ENCODE results near the gene CAPN5.
"Not testable (repeated sequence)": the region's sequence is repeated elsewhere in the genome, so short reads cannot be mapped to it uniquely, and the experiment has no call there.

CAPN5 gene

DNA sequence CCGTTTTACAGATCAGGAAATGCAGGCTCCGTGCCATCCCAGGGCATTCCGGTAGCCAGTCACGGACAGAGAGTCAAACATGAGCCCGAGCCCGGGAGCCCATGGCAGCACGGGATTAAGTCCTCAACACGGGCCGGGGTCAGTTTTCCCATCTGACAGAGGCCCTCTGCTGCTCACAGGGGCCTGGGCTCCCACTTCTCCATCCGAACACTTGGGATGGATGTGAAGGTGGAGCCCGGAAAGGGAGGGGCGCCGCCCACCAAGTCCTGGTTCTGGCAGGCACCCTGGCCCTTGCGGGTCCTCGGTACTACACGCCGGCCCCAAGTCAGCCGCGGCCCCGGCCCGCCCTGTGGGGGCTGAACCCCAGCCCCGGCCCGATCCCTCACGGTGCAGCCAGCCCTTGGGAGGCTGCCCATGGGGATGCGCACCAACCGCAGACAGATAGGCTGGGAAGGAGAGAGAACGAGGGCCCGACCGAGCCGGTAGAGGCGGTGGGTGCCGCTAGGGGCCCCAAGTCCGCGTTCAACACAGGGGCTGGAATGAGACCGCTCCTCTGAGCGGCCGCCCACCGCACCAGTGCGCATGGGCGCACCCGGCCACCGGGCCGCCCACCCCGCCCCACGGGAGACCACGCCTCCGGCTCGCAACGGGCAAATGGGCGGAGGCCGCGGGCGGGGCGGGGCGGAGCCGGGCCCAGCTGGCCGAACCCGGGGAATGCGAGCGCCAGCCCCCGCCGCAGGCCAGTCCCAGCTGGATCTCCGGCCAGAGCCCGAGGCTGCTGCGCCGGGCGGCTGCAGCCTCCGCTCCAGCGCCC, at the start of gene CAPN5:
Gene CAPN5, plus strand, starts transcription at position 743 of the 814 bp plus-strand sequence. CDS start 17,916 bp downstream, outside the sequence.
- DNase-seq (ENCODE audit: low read depth in 1 of 2, low spot score in 1 of 2), result peak; percentile 57 to 76

GRCh38 chr11:77018396-77018924, 48.3 kb upstream of the CAPN5 start:
- not testable (repeated sequence) for DNase-seq (ENCODE audit: low read depth in 1 of 2, low spot score in 1 of 2)

DNA sequence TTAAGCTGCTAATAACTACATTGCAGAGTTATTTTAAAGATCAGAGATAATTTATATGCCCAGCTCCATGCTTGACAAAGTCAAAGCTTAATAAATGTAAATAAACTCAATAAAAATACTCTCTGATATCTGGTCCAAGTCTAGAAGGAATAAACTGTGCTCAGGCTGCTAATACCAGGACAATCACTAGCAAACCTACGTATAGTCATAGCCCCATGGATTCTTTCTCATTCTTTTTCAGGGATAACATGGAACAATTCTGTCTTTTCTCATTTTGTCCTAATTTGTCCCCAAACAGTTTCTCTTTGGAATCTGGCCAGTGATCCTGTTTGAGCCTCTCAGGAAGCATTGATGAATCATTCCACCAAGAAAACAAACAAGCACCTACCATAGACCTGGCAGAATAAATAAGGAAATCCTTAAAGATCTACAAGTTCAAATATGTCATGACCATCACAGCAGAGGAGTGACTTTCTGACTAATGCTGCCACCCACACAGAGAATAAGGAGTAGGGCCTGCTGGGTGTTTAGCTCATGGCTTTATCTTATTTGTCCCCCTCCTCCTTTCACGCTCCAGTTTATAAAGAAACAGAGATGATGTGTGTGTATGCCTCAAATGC, 46.7 kb upstream of the CAPN5 start:
- no peak for DNase-seq (ENCODE audit: low read depth in 1 of 2, low spot score in 1 of 2)

DNA sequence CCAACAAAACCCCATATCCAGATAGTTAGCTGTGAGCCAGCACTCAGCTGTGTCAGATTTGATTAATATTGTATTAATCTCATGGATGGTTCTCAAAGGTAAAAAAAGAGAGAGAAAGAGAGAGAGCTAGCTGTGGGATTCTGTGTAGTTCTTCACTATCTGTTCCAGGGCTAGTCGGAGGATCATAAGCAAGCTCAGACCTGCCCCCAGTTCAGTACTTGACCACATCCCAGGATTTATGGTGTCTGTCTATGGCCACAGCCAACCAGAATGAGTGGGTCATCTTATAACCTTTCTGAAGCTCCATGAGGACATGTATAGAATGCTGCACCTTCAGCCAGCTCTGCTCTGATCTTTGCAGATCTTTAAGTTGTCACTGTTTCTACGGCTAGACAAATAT, 46.0 kb upstream of the CAPN5 start:
- DNase-seq (ENCODE audit: low read depth in 1 of 2, low spot score in 1 of 2), result no peak

GRCh38 chr11:77024745-77025144, 42.0 kb upstream of the CAPN5 start:
- DNase-seq (ENCODE audit: low read depth in 1 of 2, low spot score in 1 of 2), result no peak

DNA sequence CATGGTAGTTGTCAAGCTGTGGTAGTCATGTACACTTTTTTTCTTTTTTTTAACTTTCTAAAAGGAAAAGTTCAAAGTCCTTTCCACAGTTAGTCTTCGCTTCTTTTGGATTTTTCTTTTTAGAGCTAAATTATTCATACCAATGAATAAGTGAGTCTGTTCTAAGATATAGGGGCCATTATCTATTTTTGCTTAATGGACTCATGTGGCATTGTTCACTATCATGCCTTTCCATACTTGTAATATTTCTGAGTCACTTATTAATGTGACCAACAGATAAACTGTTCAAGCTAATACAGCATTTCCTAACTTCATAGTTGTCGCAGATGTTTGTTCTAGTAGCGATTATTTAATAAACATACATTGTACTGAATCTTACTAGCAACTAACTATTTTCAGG, 40.5 kb upstream of the CAPN5 start:
- no peak for DNase-seq (ENCODE audit: low read depth in 1 of 2, low spot score in 1 of 2)

DNA sequence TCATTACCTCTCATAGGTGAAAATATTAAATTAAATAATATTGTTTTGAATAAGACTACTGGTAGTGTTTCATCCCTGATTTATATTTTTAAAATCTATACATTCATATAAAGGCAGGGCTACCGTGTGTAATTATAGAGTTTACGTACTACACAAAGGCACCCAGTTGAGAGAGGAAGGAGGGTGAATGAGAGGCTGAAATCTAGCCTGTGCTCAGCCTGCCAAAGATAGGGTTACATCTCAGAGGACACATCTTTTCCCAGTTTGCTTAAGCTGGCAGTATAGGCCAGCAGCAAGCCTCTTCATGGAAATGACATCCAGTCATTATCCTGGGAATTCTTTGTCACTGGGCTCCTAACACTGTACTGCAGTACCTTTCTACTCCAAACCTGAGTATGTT, 40.0 kb upstream of the CAPN5 start:
- no peak for DNase-seq (ENCODE audit: low read depth in 1 of 2, low spot score in 1 of 2)

- no peak for DNase-seq (ENCODE audit: low read depth in 1 of 2, low spot score in 1 of 2)
These were observed 39.5 kb upstream of the CAPN5 start for GRCh38 chr11:77027275-77027674.

DNA sequence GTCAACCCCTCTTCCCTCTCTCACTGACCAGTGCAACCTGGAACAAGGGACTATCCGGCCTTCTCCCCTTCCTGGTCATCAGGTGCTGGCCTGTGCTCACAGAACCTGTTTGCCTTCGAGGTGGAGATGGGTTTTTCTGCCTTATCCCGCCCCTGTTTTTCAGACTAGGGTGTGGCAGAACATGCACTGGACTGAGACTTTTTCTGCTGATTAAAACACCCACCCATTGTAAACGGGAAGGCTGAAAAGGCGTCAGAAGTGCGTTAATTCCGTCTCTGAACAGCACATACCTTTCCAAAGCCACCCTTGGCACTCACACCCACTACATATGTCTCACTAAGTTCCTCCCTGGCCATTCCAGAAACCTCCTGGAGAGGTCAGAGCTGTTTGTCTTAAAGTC, 36.9 kb upstream of the CAPN5 start:
- DNase-seq (ENCODE audit: low read depth in 1 of 2, low spot score in 1 of 2), result no peak

DNA sequence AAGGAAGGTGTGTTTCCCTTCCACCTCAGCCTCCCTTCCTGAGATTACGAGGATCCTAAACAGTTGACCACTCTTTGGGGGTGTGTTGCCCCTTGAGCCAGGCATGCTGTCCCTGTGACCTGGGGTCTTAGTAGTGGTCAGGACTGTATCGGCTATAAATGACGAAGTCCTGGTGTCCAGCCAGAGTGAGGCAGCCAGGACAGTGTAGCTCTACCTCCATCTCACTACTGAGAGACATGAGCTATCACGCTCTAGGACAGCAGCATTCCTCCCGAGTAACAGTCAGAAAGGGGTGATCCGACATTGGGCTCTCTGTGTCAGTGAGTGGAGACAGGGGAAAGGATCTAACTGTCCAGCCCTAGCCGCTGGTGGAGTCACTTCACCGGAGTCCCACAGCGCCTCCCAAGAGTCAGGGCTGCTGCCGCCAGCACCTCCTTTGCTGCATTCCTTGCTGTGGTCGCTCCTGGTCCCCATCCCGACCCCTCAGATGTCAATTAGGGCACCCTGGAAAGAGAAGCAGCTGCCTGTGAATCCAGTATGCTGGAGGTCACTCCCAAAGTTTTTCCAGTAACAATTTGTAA, 35.8 kb upstream of the CAPN5 start:
- DNase-seq (ENCODE audit: low read depth in 1 of 2, low spot score in 1 of 2), result no peak

DNA sequence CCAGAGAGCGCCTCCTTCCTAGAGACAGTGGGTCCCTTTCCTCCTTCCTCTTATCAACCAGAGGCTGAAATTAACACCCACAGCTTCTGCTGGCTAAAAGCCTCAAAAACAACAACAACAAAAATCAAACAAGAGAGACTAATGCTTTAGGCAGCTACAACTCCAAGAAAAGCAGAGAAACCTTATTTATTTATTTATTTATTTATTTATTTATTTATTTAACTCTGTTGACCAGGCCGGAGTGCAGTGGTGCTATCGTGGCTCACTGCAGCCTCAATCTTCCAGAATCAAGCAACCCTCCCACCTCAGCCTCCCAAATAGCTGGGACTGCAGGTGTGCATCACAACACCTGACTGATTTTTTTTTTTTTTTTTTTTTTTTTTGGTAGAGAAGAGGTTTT, 35.2 kb upstream of the CAPN5 start:
- DNase-seq (ENCODE audit: low read depth in 1 of 2, low spot score in 1 of 2), result no peak

- no peak for DNase-seq (ENCODE audit: low read depth in 1 of 2, low spot score in 1 of 2)
These were observed 31.7 kb upstream of the CAPN5 start for GRCh38 chr11:77035039-77035438.

GRCh38 chr11:77035580-77035979, 31.2 kb upstream of the CAPN5 start:
- no peak for DNase-seq (ENCODE audit: low read depth in 1 of 2, low spot score in 1 of 2)

DNA sequence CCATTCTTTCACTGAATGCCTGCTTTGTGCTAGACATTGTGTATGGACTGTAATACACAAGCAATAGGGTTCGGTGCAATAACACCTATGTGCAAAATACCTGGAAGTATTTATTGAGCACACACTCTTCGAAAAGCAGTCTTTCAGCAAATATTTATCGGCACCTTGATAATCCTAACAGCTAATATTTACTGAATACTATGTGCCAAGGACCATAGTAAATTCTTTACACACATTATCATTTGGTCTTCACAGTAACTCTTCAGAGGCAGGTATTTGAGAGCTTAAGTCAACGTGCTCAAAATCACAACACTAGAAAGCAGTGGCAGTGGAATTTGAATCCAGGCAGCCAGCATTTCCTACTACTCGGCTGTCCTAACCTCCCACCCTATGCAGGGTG, 30.4 kb upstream of the CAPN5 start:
- no peak for DNase-seq (ENCODE audit: low read depth in 1 of 2, low spot score in 1 of 2)

GRCh38 chr11:77037057-77037456, 29.7 kb upstream of the CAPN5 start:
- no peak for DNase-seq (ENCODE audit: low read depth in 1 of 2, low spot score in 1 of 2)

DNA sequence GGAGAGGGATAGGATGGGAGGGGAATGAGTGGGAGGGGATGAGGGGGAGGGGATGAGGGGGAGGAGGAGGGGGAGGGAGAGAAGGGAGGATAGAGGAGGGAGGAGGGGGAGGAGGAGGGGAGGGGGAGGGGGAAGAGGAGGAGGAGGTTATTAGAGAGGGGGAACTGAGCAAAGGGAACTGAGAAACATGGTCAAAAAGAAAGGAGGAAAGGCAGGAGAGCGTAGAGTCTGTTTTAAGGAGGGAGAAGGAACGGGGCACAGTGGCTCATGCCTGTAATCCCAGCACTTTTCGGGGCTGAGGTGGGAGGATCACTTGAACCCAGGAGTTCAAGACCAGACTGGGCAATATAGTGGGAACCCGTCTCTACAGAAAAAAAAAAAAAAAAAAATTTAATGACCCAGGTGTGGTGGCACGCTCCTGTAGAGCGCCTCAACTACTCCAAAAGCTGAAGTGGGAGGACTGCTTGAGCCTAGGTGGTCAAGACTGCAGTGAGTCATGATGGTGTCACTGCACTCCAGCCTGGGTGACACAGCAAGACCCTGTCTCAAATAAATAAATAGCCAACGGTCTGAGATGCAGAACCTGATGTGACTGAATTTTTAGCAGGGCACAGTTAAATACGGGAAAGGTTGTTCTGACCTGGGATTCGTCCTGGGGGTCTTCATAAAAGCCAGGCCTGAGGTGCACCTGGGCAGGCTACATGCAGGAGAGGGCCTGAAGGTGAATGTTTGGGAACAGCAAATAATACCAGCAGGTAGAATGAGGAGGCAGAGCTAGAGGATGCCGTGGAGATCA, 28.5 kb upstream of the CAPN5 start:
- DNase-seq (ENCODE audit: low read depth in 1 of 2, low spot score in 1 of 2), result no peak

GRCh38 chr11:77038825-77039326, 27.9 kb upstream of the CAPN5 start:
- DNase-seq (ENCODE audit: low read depth in 1 of 2, low spot score in 1 of 2), result no peak

- DNase-seq (ENCODE audit: low read depth in 1 of 2, low spot score in 1 of 2), result no peak
These were observed 27.0 kb upstream of the CAPN5 start for GRCh38 chr11:77039491-77040400.

- no peak for DNase-seq (ENCODE audit: low read depth in 1 of 2, low spot score in 1 of 2)
These were observed 26.4 kb upstream of the CAPN5 start for GRCh38 chr11:77040401-77040777.

DNA sequence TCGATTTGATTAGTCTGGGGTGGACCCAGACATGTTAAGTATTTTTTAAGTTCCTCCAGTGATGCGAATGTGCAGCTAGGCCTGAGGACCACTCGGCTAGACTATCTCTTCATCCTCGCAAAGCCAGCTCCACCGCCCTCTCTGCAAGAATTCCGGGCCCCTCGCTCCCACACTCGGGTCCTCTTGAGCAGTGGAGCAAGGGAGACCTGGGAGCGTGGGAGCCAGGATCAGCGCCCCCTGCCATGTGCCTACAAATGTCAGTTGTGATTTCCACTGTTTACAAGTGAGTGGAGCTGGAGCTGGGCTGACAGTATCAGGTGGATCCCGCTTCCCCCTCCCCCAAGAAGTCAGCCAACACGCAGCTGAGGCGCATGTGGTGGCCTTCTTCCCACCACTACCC, 25.9 kb upstream of the CAPN5 start:
- DNase-seq (ENCODE audit: low read depth in 1 of 2, low spot score in 1 of 2), result no peak
